GM13977 (cell line): Measurements from ENCODE around the gene LAMTOR2.
A peak's percentile ranks its signal among the peaks of the same experiment; 100 is the strongest.

ENCODE experiments used
- DNase-seq: peaks from one replicate; pipeline ENCODE4 v3.0.0; 2012; ENCODE audit warnings: low spot score
- CTCF ChIP-seq: IDR thresholded peaks from 2 replicates; pipeline ENCODE4 v1.5.1; 2012; ENCODE audit warnings: mild to moderate bottlenecking, control low read depth; ENCODE audit not compliant: insufficient read depth; ENCODE audit errors: extremely low read depth, missing control alignments
- in situ Hi-C: fragments of 300-500 bp; cut with MboI; formaldehyde crosslinking; loops from one replicate; pipeline ENCODE4 v1.12.0; 2022; ENCODE audit warnings: low sequenced_read_pairs, low pct_unique_long_range_greater_than_20kb, mixed read lengths, inconsistent platforms; ENCODE audit not compliant: unreplicated experiment

LAMTOR2 gene

GRCh38 chr1:156052862-156053767 lies 1.5 kb upstream of the LAMTOR2 start:
- peak; percentile 87 for DNase-seq
- peak; percentile 58 for TF ChIP-seq CTCF
- in situ Hi-C loops: no loop called here

GRCh38 chr1:156053768-156054499 lies 648 bp upstream of the LAMTOR2 start, which contains the start of gene UBQLN4:
TSS of gene UBQLN4 (minus strand) at chr1:156053798. CDS start at chr1:156053701, 97 bp downstream.
- in situ Hi-C loops: no loop called here
- TF ChIP-seq CTCF: peak; percentile 76
- DNase-seq: peak; percentile 97

GRCh38 chr1:156055281-156056048 lies 883 bp downstream of the LAMTOR2 start:
- TF ChIP-seq CTCF: no peak
- no peak for DNase-seq
- in situ Hi-C loops: no loop called here

- no peak for TF ChIP-seq CTCF
- in situ Hi-C loops: no loop called here
- DNase-seq: no peak
Measured at GRCh38 chr1:156056326-156056849, 1.8 kb downstream of the LAMTOR2 start.

GRCh38 chr1:156060937-156061636 lies 6.5 kb downstream of the LAMTOR2 start, which contains the start of gene RAB25:
TSS of gene RAB25 (plus strand) at chr1:156061160. CDS start at chr1:156061401, 241 bp downstream.
- in situ Hi-C loops: no loop called here
- no peak for TF ChIP-seq CTCF
- no peak for DNase-seq
